AML-193 (cell line): Measurements from ENCODE around the gene INPP4B.

Experiments
- DNase-seq, 2 experiments: peaks; one replicate each; lab custom pipeline; 2025; lab: John Stamatoyannopoulos, UW

The INPP4B gene

DNA sequence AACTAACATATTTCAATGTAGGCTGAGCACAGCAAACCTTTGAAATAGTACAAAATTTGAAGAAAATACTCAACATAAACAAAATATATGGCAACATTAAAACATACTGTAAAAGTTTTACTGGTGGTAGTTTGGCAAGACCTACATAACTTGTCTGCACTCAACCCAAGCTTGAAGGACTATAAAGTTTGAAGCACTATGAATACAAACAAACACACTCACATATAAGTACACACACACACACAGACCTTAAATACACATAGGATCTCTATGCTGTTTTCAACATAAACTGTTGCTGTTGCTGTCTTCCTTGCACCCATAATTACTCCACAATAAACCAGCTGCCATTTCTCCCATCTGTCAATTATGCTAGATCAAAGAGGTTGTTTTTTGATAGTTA is 620.1 kb downstream of the INPP4B start:
- DNase-seq = no peak

DNA sequence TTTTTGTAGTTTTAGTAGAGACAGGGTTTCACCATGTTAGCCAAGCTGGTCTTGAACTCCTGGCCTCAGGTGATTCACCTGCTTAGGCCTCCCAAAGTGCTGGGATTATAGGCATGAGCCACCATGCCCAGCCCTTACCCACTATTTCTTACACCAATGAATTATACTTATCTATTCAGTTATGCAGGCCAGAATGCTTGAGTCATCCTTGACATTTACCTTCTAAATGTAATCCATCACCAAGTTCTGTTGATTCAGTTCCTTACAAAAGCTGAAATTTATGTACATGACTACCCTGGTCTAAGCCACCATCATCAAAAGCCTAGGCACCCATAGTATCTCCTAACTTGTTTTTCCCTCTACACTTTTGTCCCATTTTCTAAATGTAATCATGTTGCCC is 624.0 kb downstream of the INPP4B start:
- no peak for DNase-seq

- DNase-seq = no peak
Observed at GRCh38 chr4:142218726-142219125, 627.4 kb downstream of the INPP4B start.

DNA sequence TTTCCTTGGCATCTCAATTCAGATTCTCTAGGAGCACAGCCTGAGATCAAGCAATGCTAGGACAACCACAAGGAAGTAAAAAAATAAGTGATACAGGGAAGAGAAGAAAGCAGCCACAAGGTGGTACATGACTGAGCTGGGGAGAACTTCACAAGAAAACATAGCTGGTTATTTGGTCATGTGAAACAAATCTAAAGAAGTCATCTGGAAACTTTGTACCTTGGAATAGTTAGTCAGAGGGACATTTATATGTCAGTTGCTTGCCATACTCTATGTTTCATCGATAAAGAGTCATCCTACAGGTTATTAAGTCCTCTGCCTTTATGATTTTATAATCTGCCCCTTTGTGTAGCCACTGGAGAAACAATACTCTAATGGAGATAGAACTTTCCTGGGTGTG is 634.7 kb downstream of the INPP4B start:
- DNase-seq = no peak

DNA sequence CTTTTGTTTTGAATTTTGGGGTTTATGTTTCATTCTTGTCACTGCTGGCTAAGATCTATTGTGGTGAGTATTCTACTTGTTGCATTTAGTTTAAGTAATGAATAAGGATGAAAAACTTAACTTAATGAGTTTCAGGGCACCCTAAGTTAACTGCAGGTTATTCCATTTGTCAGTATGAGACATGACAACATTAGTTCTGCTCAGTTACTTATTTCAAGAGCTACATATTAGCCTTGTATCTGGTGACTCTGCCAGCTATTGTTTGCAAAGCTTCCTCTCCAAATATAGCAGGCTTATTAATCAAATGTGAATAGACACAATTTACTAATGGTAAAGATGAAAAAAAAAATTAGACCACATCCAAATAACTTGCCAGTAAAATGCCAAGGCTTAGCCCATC is 642.6 kb downstream of the INPP4B start:
- no peak for DNase-seq

- DNase-seq = no peak
Observed at GRCh38 chr4:142202404-142203332, 643.4 kb downstream of the INPP4B start.

- no peak for DNase-seq
Observed at GRCh38 chr4:142201041-142201440, 645.1 kb downstream of the INPP4B start.

- no peak for DNase-seq
Observed at GRCh38 chr4:142194905-142195304, 651.2 kb downstream of the INPP4B start.

- no peak for DNase-seq
Observed at GRCh38 chr4:142191901-142192300, 654.2 kb downstream of the INPP4B start.

DNA sequence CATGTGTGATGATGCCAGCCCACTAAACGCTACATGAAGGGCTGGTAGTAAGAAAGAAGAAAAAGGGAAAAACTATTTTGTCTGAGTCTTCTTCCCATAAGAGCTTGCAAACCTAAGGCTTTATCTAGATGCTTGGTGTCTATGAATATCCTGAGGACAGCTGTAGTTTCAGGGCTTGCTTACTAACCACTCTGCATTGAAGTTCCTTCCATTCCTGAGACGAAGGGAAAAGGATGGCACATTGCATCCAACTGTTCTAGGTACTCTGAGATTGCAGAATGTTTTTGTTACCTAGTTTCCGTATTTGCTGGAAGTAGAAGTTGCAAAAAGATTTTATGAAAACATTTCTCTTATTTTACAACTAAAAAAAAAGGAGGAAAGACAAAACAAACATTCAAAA is 665.1 kb downstream of the INPP4B start:
- no peak for DNase-seq

DNA sequence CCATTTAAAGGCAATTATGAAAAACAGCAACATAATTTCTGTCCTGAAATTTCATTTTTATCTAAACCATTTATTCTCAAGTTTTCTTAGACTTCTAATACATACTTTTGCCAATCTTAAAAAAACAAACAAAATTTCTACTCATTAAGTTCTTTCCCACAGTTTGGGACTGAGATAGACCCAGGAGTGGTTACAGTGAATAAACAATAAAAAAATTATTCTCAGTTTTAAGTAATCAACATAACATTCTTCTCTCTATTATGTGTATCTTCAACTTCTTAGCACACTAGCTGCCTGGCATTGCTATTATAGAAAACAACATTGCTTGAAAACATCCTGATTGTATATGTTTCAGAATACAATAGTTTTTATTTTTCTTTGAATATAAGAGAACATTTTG is 676.9 kb downstream of the INPP4B start:
- DNase-seq = no peak

GRCh38 chr4:142168181-142168580 is 677.9 kb downstream of the INPP4B start:
- DNase-seq = no peak

DNA sequence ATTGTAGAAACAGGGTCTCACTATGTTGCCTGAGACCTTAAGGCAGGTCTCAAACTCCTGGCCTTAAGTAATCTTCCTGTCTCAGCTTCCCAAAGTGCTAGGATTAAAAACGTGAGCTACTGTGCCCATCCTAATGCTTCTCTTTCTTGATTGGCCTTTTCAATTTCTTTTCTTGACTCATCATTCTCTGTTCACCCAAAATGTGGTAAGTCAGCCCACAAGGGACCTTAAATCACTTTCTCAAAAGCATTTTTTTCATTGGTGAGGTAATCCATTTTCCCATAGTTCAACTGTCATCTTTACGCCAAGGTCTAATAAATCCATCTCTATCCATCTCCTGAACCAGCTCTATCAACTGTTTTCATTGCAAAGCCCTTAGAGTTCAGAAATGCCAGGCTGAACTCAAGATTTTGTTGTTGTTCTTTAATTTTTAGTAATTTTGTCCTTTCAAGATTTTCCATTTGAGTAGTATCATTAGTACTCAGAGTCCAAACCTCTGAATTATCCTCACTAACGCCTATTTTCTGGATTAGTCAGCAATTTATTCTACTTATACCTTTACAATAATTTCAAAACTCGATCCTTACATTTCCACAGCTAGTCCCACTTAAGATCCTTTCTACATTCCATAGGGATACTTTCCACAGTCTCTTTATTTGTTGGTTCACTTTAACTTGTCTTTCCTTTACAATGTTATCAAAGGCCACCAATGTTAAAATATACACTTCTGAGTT is 681.2 kb downstream of the INPP4B start:
- no peak for DNase-seq

DNA sequence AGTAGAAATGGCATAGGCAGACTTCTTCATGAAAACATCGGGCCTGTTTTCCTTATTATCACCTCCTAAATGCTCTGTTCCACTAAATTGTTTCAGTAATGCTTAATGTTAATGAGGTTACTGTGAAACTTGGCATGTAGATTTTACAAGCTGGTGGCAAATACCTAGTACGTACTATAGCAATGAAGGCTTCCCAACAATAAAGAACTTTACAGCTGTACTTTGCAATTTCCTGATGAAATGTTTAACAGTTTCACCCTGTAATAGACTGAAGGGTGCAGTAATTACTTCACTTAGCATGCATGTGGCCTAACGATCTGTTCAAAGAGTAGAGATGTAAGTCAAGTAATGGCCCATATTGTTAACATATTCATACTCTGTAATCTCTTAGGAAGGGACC is 685.0 kb downstream of the INPP4B start:
- DNase-seq = no peak

- DNase-seq = no peak
Observed at GRCh38 chr4:142160509-142160908, 685.6 kb downstream of the INPP4B start.

DNA sequence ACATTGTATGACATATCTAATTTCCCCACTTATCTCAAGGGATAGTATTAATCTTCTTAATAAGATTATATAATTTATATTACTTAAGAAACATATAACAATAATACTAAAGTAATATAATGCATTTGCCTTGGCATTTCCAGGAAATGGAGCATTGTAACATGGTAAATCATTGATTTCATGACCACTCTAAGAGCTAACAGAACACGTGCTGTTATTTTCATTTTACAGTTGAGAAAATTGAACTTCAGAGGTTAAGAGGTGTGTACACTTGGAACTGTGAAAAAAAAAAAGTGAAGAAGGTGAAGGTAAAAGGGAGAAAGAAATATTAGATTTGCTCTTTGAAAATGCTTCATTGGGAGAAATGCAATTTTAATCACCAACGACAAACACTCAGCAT is 687.1 kb downstream of the INPP4B start:
- DNase-seq = no peak

DNA sequence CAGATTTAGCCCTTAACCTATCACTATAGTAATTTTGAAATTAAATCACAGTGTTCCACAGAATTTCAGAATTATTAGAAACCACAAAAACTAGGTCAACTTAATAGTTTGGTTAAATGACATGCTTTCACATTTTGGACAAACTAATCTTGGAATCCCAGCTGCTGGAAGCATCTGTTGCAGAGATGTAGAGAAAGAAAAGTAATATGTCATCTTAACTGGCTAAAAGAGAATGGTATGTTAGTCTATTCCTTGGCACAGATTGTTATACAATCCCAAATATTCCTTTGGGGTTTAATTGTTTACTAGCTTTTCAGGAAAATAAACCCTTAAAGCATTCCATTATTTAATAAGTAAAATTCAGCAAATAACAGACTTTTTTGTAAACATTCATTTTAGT is 689.8 kb downstream of the INPP4B start:
- DNase-seq = no peak

DNA sequence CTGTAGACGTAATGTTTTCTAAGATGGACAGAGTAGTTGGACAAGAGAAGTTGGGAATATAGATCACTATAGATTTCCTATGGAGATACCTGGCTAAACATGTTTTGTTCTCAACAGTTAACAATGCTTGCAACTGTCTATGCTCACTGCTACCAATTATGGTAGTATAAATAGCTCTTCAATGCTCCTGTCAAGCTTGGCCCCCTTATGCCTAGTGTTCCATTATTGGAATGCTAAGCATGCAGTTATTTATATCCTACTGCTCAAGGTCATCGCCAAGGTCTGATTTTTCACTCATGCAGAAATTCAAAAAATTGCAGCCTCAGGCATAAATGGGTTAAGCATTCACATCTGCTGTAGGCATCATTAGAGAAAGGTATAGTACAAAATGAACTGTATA is 690.8 kb downstream of the INPP4B start:
- DNase-seq = no peak

DNA sequence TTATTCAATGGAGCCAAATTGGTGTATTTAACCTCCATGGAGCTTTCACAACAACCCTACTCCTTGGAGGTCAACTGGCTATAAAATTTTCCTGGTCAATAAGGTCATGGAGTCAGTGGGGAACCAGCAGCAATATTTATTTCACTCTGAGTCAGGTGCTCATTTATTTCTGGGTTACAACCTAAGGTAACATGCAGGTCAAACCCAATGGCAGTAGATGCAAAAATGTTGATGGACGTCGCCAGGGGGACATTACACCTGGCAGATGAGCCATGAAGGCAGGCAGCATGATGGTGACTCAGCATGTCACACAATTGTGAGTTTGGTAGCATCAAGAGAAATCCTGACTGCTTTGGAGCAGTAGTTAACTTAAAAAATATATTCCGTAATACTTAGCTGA is 695.6 kb downstream of the INPP4B start:
- DNase-seq = no peak

DNA sequence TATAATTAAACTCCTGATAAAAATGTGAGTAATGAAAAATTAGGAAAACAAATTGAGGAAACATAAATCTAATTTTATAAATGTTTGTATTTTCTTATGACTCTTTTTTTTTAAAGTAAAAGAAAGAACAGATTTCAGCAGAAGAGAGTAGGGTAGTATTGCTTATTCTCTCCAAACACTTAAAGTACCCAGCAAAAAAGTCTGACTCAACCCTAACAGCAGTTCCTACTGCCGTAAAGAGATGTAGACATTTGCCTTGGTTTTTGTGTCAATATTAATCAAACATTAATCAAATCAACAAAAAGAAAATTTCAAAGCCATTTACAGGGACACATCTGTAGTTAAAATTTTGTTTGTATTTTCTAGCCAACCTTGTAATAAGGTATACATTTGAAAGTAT is 701.3 kb downstream of the INPP4B start:
- DNase-seq = no peak

- no peak for DNase-seq
Observed at GRCh38 chr4:142142366-142143054, 703.6 kb downstream of the INPP4B start.

DNA sequence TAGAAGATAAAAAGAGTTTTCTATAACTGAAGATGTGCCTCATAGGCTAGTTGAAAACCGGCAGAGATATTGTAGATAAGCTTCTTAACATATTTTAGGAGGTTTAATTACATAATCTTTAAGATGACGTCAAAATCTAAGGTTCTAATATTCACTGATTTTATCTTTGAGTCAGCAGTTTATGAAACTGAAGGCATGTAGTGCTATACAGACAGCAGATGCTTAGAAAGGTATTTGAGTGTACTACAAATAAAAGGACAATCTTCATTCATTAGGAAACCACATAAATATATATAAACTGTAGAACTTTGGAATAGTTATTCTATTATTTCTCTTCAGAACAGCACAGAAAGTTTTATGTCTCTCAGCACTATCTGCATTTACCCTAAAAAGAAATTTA is 704.9 kb downstream of the INPP4B start:
- no peak for DNase-seq

DNA sequence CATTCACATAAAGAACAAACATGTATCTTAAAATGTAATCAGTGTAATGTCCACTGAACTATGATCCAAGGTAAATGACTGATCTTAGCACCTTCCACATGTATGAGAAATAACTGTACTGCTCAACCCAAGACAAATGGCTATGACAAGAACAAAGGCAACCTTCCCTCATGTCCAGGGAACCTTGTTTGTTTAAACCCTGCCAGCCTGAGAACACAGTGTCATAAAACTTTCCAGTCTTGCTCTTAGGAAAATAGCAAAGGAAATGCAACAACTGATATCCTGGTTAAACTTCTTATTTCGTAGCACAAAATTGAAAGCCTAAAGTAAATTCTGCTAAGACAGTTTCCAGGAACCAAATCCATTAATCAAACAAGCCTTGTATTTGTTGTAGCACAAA is 715.4 kb downstream of the INPP4B start:
- DNase-seq = no peak
